GM13977 (cell line): ENCODE measurements around the gene DTNB.
A peak's percentile ranks its signal among the peaks of the same experiment; 100 is the strongest.

Experiments
- DNase-seq: peaks from one replicate; pipeline ENCODE4 v3.0.0; 2012; ENCODE audit warnings: low spot score
- in situ Hi-C: fragments of 300-500 bp; cut with MboI; formaldehyde crosslinking; loops from one replicate; pipeline ENCODE4 v1.12.0; 2022; ENCODE audit warnings: low sequenced_read_pairs, low pct_unique_long_range_greater_than_20kb, mixed read lengths, inconsistent platforms; ENCODE audit not compliant: unreplicated experiment
- TF ChIP-seq, protein P1 (sequence below): IDR thresholded peaks from 2 replicates; pipeline ENCODE4 v1.5.1; 2012; ENCODE audit warnings: mild to moderate bottlenecking, control low read depth; ENCODE audit not compliant: insufficient read depth; ENCODE audit errors: extremely low read depth, missing control alignments

Gene DTNB

GRCh38 chr2:25566094-25566493 lies 107.3 kb downstream of the DTNB start:
- in situ Hi-C loops: no loop called here
- no peak for DNase-seq
- TF ChIP-seq, protein P1, sequence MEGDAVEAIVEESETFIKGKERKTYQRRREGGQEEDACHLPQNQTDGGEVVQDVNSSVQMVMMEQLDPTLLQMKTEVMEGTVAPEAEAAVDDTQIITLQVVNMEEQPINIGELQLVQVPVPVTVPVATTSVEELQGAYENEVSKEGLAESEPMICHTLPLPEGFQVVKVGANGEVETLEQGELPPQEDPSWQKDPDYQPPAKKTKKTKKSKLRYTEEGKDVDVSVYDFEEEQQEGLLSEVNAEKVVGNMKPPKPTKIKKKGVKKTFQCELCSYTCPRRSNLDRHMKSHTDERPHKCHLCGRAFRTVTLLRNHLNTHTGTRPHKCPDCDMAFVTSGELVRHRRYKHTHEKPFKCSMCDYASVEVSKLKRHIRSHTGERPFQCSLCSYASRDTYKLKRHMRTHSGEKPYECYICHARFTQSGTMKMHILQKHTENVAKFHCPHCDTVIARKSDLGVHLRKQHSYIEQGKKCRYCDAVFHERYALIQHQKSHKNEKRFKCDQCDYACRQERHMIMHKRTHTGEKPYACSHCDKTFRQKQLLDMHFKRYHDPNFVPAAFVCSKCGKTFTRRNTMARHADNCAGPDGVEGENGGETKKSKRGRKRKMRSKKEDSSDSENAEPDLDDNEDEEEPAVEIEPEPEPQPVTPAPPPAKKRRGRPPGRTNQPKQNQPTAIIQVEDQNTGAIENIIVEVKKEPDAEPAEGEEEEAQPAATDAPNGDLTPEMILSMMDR: peak; percentile 39

GRCh38 chr2:25561136-25561850 lies 112.1 kb downstream of the DTNB start:
- in situ Hi-C loops: no loop called here
- no peak for DNase-seq
- TF ChIP-seq, protein P1: no peak

DNA sequence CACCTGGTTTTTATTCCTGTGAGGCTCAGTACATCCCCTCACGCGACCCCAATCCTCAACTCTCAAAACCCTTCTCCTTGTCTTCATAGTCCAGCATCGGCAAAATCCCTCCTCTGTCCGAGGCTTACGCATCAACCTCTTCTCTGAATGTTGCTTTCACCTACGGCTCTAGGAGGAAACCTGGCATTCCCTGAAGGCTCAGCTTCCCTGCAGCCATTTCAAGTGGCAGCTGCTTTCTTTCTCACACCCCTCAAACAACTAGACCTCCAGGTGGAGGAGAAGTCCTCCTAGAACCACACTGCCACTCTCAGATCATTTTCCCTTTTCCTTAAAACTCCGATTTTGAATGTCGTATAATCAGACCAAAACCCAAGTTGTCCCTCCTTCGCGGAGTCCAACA lies 114.2 kb downstream of the DTNB start:
- in situ Hi-C loops: no loop called here
- DNase-seq: no peak
- TF ChIP-seq, protein P1: no peak

- TF ChIP-seq, protein P1: no peak
- in situ Hi-C loops: no loop called here
- peak; percentile 80 for DNase-seq
Observed at GRCh38 chr2:25558262-25558661, 115.1 kb downstream of the DTNB start.

DNA sequence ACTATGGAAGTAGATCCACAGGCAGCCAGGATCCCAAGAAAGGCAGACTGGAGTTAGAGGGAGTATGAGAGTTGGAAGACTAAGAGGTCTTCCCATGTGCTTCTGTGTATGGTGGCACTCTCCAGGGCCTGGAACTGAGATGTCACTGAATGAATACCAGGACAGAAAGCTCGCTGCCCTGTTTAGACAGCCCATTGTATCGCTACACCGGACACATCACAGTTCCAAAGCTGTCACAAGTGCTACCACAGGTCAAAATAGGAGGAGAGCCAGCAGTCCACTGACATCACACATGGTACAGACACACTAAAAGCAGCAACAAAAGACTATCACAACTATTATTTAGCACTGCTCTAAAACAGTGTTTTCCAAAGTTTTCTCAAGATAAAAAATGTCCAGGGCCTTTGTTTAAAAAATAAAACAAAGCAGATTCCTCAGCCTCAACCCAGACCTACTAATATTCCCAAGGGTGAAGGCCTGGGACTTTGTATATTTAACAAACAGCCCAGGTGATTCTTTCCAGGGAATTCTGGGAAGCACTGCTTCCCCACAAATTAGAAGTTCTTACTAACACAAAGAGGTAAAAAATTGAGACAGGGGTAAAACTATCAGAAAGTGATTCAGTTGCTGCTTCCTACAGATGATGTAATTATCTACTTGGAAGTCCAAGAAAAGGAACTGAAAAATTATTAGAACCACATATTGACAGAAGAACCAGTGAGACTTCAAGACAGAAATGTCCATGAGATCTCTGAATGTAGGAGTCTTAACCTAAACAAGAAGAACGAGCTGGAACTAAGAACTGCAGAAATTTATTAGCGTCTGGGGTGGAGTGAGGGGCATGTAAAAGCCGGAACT lies 116.0 kb downstream of the DTNB start:
- DNase-seq: peak; percentile 50
- TF ChIP-seq, protein P1: no peak
- in situ Hi-C loops: no loop called here

GRCh38 chr2:25552318-25552717 lies 121.1 kb downstream of the DTNB start:
- TF ChIP-seq, protein P1: no peak
- in situ Hi-C loops: no loop called here
- DNase-seq: no peak
